Trophoblast cell (in vitro differentiated cells and primary cell): ENCODE results near the gene NFIX.

ENCODE experiments used
- DNase-seq, 2 donors: peaks; one replicate each; pipeline ENCODE4 v3.0.0-alpha.2; 2016
- H2AFZ ChIP-seq: 2 replicates; pipeline ENCODE4 v1.6.1; 2013; ENCODE audit warnings: low read length, moderate library complexity, mild to moderate bottlenecking; ENCODE audit not compliant: insufficient read depth, poor library complexity
- H2AK5ac ChIP-seq: 2 replicates; pipeline ENCODE4 v1.6.1; 2013; ENCODE audit warnings: mild to moderate bottlenecking, low read length
- H2BK120ac ChIP-seq: 2 replicates; pipeline ENCODE4 v1.6.1; 2013; ENCODE audit warnings: low read length, mild to moderate bottlenecking, moderate library complexity; ENCODE audit not compliant: insufficient read depth, poor library complexity
- H2BK12ac ChIP-seq: 2 replicates; pipeline ENCODE4 v1.6.1; 2013; ENCODE audit warnings: mild to moderate bottlenecking, low read length, moderate library complexity
- H2BK5ac ChIP-seq: 2 replicates; pipeline ENCODE4 v1.6.1; 2013; ENCODE audit warnings: low read length, low read depth, moderate library complexity, mild to moderate bottlenecking; ENCODE audit not compliant: poor library complexity
- H3K14ac ChIP-seq: 2 replicates; pipeline ENCODE4 v1.6.1; 2013; ENCODE audit warnings: mild to moderate bottlenecking, low read length
- H3K18ac ChIP-seq: 2 replicates; pipeline ENCODE4 v1.6.1; 2013; ENCODE audit warnings: mild to moderate bottlenecking, low read length
- H3K23ac ChIP-seq: 2 replicates; pipeline ENCODE4 v1.6.1; 2013; ENCODE audit warnings: low read length
- H3K27ac ChIP-seq: 2 replicates; pipeline ENCODE4 v1.5.1; 2013; ENCODE audit warnings: low read depth, mild to moderate bottlenecking, inconsistent platforms, low read length, moderate library complexity
- H3K27me3 ChIP-seq: 2 replicates; pipeline ENCODE4 v1.6.1; 2013; ENCODE audit warnings: inconsistent platforms, mild to moderate bottlenecking, low read length, moderate library complexity; ENCODE audit not compliant: insufficient read depth
- H3K36me3 ChIP-seq, 2 experiments: 1 replicate in 1 of 2; 2 replicates in 1 of 2; pipeline ENCODE4 v1.6.1; 2013; ENCODE audit warnings: low read length in 2 of 2, mild to moderate bottlenecking in 2 of 2, moderate library complexity in 1 of 2; ENCODE audit not compliant: insufficient read depth in 2 of 2, control insufficient read depth in 1 of 2
- H3K4ac ChIP-seq: 2 replicates; pipeline ENCODE4 v1.6.1; 2013; ENCODE audit warnings: low read depth, mild to moderate bottlenecking, low read length, moderate library complexity
- H3K4me1 ChIP-seq, 2 experiments: 1 replicate in 1 of 2; 2 replicates in 1 of 2; pipeline ENCODE4 v1.6.1; 2013; ENCODE audit warnings: low read length in 2 of 2, mild to moderate bottlenecking in 2 of 2, moderate library complexity in 1 of 2; ENCODE audit not compliant: insufficient read depth in 2 of 2, control insufficient read depth in 1 of 2
- H3K4me2 ChIP-seq: 2 replicates; pipeline ENCODE4 v1.6.1; 2013; ENCODE audit warnings: inconsistent platforms, mild to moderate bottlenecking, low read length, moderate library complexity
- H3K4me3 ChIP-seq: 2 replicates; pipeline ENCODE4 v1.5.1; 2013; ENCODE audit warnings: mild to moderate bottlenecking, low read depth, low read length, inconsistent platforms
- H3K79me1 ChIP-seq: one replicate; pipeline ENCODE4 v1.6.1; 2013; ENCODE audit warnings: low read length
- H3K79me2 ChIP-seq: 2 replicates; pipeline ENCODE4 v1.6.1; 2013; ENCODE audit warnings: low read length, mild to moderate bottlenecking; ENCODE audit not compliant: control insufficient read depth, insufficient read depth, poor library complexity
- H3K9ac ChIP-seq: 2 replicates; pipeline ENCODE4 v1.6.1; 2013; ENCODE audit warnings: mild to moderate bottlenecking, low read length
- H3K9me3 ChIP-seq: 2 replicates; pipeline ENCODE4 v1.6.1; 2013; ENCODE audit warnings: low read depth, mild to moderate bottlenecking, control low read depth, inconsistent platforms, low read length; ENCODE audit not compliant: insufficient read depth
- H4K12ac ChIP-seq: 2 replicates; pipeline ENCODE4 v1.6.1; 2013; ENCODE audit warnings: low read depth, mild to moderate bottlenecking, low read length, moderate library complexity
- H4K8ac ChIP-seq: 2 replicates; pipeline ENCODE4 v1.6.1; 2013; ENCODE audit warnings: low read depth, mild to moderate bottlenecking, low read length, moderate library complexity
- H4K91ac ChIP-seq: one replicate; pipeline ENCODE4 v1.6.1; 2013; ENCODE audit warnings: low read depth, mild to moderate bottlenecking, low read length, moderate library complexity
- WGBS: extraction: QIAGEN DNeasy Blood & Tissue Kit; methylation state at CpG from one replicate; pipeline ENCODE4 v1.1.7; 2013; ENCODE audit warnings: missing lambda C conversion rate; ENCODE audit not compliant: insufficient read length, insufficient coverage; ENCODE audit errors: extremely low coverage; 5-methylcytosine and 5-hydroxymethylcytosine counted together

Gene NFIX

GRCh38 chr19:13038306-13039210 is 43.3 kb downstream of the NFIX start:
- no peak for DNase-seq
- no peak overlapping the region for H3K27ac ChIP-seq
- H3K4me2 ChIP-seq: no peak overlapping the region
- no peak overlapping the region for H2BK5ac ChIP-seq
- H4K8ac ChIP-seq: no peak overlapping the region
- no peaks in the 10 kb centered on the region for H3K9me3 ChIP-seq
- no peak overlapping the region for H4K91ac ChIP-seq
- H3K27me3 ChIP-seq: peaks cover 51% of the 10 kb centered on the region
- no peak overlapping the region for H3K4ac ChIP-seq
- H2AFZ ChIP-seq: no peak overlapping the region
- H3K18ac ChIP-seq: no peak overlapping the region
- no CpG with 5 or more reads among the region's 13 CpGs for WGBS
- H3K4me1 ChIP-seq: peaks cover 10 to 12% of the 10 kb centered on the region in 2 experiments
- H4K12ac ChIP-seq: no peak overlapping the region
- H3K79me1 ChIP-seq: no peaks in the 10 kb centered on the region
- no peak overlapping the region for H2BK12ac ChIP-seq
- H3K79me2 ChIP-seq: no peaks in the 10 kb centered on the region
- H2BK120ac ChIP-seq: no peak overlapping the region
- no peak overlapping the region for H3K4me3 ChIP-seq
- H3K23ac ChIP-seq: no peak overlapping the region
- H3K14ac ChIP-seq: no peak overlapping the region
- no peak overlapping the region for H3K9ac ChIP-seq
- no peaks in the 10 kb centered on the region for H3K36me3 ChIP-seq
- no peak overlapping the region for H2AK5ac ChIP-seq

- Histone ChIP-seq H3K9ac (no peak overlapping the region), H2AFZ (no peak overlapping the region), H3K79me2 (no peaks in the 10 kb centered on the region), H3K4me3 (no peak overlapping the region), H2BK120ac (no peak overlapping the region), H3K4me2 (no peak overlapping the region), H4K8ac (no peak overlapping the region), H3K14ac (no peak overlapping the region), H4K91ac (no peak overlapping the region), H2BK5ac (no peak overlapping the region), H3K23ac (no peak overlapping the region), H3K27ac (no peak overlapping the region), H2BK12ac (no peak overlapping the region), H3K36me3 (no peaks in the 10 kb centered on the region), H4K12ac (no peak overlapping the region), H3K18ac (no peak overlapping the region), H3K79me1 (no peaks in the 10 kb centered on the region), H3K4me1 (peaks cover 10 to 12% of the 10 kb centered on the region in 2 experiments), H2AK5ac (no peak overlapping the region), H3K4ac (no peak overlapping the region), H3K27me3 (peaks cover 51% of the 10 kb centered on the region), H3K9me3 (peaks cover 3% of the 10 kb centered on the region)
- no CpG with 5 or more reads among the region's 8 CpGs for WGBS
- no peak for DNase-seq
Observed at GRCh38 chr19:13039211-13039789, 44.0 kb downstream of the NFIX start.

- Histone ChIP-seq H4K91ac (no peak overlapping the region), H3K79me1 (no peaks in the 10 kb centered on the region), H4K8ac (no peak overlapping the region), H4K12ac (no peak overlapping the region), H3K4me3 (no peak overlapping the region), H3K36me3 (no peaks in the 10 kb centered on the region), H2AFZ (no peak overlapping the region), H3K27me3 (peaks cover 56% of the 10 kb centered on the region), H3K23ac (no peak overlapping the region), H3K4me1 (peaks cover 10 to 12% of the 10 kb centered on the region in 2 experiments), H2BK5ac (no peak overlapping the region), H3K14ac (no peak overlapping the region), H3K9me3 (peaks cover 3% of the 10 kb centered on the region), H2BK120ac (no peak overlapping the region), H3K27ac (no peak overlapping the region), H2AK5ac (no peak overlapping the region), H3K9ac (no peak overlapping the region), H3K4ac (no peak overlapping the region), H2BK12ac (no peak overlapping the region), H3K79me2 (no peaks in the 10 kb centered on the region), H3K18ac (no peak overlapping the region), H3K4me2 (no peak overlapping the region)
- no CpG with 5 or more reads among the region's 15 CpGs for WGBS
- no peak for DNase-seq
Observed at GRCh38 chr19:13040232-13040947, 45.1 kb downstream of the NFIX start.

GRCh38 chr19:13040948-13041292 is 45.6 kb downstream of the NFIX start:
- Histone ChIP-seq H2BK5ac (no peak overlapping the region), H2BK12ac (no peak overlapping the region), H3K14ac (no peak overlapping the region), H2AK5ac (no peak overlapping the region), H4K8ac (no peak overlapping the region), H3K23ac (no peak overlapping the region), H3K79me1 (no peaks in the 10 kb centered on the region), H2AFZ (no peak overlapping the region), H3K79me2 (no peaks in the 10 kb centered on the region), H2BK120ac (no peak overlapping the region), H3K27me3 (peaks cover 58% of the 10 kb centered on the region), H3K18ac (no peak overlapping the region), H4K12ac (no peak overlapping the region), H3K4me2 (no peak overlapping the region), H3K27ac (no peak overlapping the region), H4K91ac (no peak overlapping the region), H3K4me3 (no peak overlapping the region), H3K36me3 (no peaks in the 10 kb centered on the region), H3K4ac (no peak overlapping the region), H3K9ac (no peak overlapping the region), H3K4me1 (peaks cover 10 to 12% of the 10 kb centered on the region in 2 experiments), H3K9me3 (peaks cover 3% of the 10 kb centered on the region)
- no peak for DNase-seq
- WGBS: no CpG with 5 or more reads among the region's 4 CpGs
